BE2C (cell line): ENCODE data around the gene RLBP1.
A peak's percentile ranks its signal among the peaks of the same experiment; 100 is the strongest.
"Not testable (repeated sequence)": the region's sequence is repeated elsewhere in the genome, so short reads cannot be mapped to it uniquely, and the experiment has no call there.

Source experiments
- DNase-seq: peaks from one replicate; pipeline ENCODE4 v3.0.0-alpha.2; 2020
- H3K27me3 ChIP-seq: fragments of 250-450 bp; sonication (Bioruptor Pico); 2 replicates; pipeline ENCODE4 v1.5.1; 2020; ENCODE audit warnings: mild to moderate bottlenecking
- H3K36me3 ChIP-seq: fragments of 250-450 bp; sonication (Bioruptor Pico); 2 replicates; pipeline ENCODE4 v1.5.1; 2020; ENCODE audit warnings: mild to moderate bottlenecking
- H3K4me1 ChIP-seq: fragments of 250-450 bp; sonication (Bioruptor Pico); 2 replicates; pipeline ENCODE4 v1.5.1; 2020
- H3K4me3 ChIP-seq: 2 replicates; pipeline ENCODE4 v1.5.1; 2011; ENCODE audit warnings: low read depth, low read length
- H3K9me3 ChIP-seq: fragments of 250-450 bp; sonication (Bioruptor Pico); 2 replicates; pipeline ENCODE4 v1.5.1; 2020
- CTCF ChIP-seq: IDR thresholded peaks from 2 replicates; pipeline ENCODE4 v1.5.1; 2012; ENCODE audit warnings: mild to moderate bottlenecking, low read depth, low read length

Gene RLBP1

GRCh38 chr15:89243046-89243690 lies 21.8 kb upstream of the RLBP1 start:
- DNase-seq = no peak
- H3K36me3 ChIP-seq = peaks cover 18% of the 10 kb centered on the region
- peaks cover 3% of the 10 kb centered on the region; the same call in 1 of the 2 replicates for H3K27me3 ChIP-seq
- H3K4me3 ChIP-seq = peak overlapping the region; percentile 87
- TF ChIP-seq CTCF = no peak
- H3K4me1 ChIP-seq = no peaks in the 10 kb centered on the region; the same call in 1 of the 2 replicates
- H3K9me3 ChIP-seq = no peaks in the 10 kb centered on the region

GRCh38 chr15:89239883-89240810 lies 18.8 kb upstream of the RLBP1 start:
- H3K36me3 ChIP-seq, H3K4me3 ChIP-seq, H3K9me3 ChIP-seq, H3K4me1 ChIP-seq, DNase-seq, H3K27me3 ChIP-seq: not testable (repeated sequence)

DNA sequence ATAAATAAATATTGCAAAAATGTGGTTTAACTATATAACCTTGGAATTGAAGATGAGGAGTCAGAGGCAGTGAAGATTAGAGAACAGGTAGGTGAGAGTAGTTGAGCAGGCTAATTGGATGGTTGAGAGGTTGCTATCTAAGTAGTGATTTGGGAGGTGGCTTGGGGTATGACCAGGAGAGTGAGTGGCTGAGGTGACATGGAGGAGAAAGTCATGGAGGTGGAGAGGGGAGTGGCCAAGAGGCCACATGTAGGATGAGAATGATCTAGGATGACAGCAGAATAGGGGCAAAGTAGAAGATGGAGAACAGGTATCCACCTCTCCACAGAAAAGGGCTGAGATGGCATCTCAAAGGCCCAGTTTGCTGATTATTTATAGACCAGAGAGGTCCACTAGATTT lies 10.5 kb upstream of the RLBP1 start:
- no peaks in the 10 kb centered on the region for H3K4me1 ChIP-seq
- H3K36me3 ChIP-seq = no peaks in the 10 kb centered on the region
- H3K27me3 ChIP-seq = 0 out of 2 replicates have a peak, but pooled peaks cover 3% of the 10 kb centered on the region
- H3K9me3 ChIP-seq = no peaks in the 10 kb centered on the region
- no peak for DNase-seq
- TF ChIP-seq CTCF = no peak
- no peak overlapping the region for H3K4me3 ChIP-seq

DNA sequence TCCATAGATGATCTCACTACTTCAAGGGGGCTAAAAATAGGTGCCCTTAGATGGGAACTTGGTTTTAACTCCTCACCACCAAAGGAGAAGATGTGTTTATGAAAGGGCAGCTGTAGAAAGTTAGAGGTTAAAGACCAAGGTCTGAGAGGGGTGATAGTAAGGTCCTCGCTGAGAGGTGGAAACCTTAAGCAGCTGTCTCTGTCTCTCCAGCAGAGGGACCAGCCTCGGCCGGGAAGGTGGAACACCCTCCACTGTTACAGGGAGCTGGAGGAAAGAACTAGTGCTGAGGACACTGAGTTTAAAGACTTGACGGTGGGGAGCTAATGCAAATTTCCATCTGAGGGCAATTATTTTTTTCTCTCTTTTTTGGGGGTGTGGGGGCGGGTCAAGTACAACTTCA lies 8.9 kb upstream of the RLBP1 start:
- Histone ChIP-seq H3K9me3 (no peaks in the 10 kb centered on the region), H3K36me3 (no peaks in the 10 kb centered on the region), H3K27me3 (0 out of 2 replicates have a peak, but pooled peaks cover 3% of the 10 kb centered on the region), H3K4me3 (no peak overlapping the region), H3K4me1 (no peaks in the 10 kb centered on the region)
- peak; percentile 22; the same call in 1 of the 2 replicates for TF ChIP-seq CTCF
- DNase-seq = no peak

- no peak for DNase-seq
These were observed 6.0 kb upstream of the RLBP1 start for GRCh38 chr15:89227425-89227824.

More at GRCh38 chr15:89227425-89227824, 6.0 kb upstream of the RLBP1 start:
- H3K9me3 ChIP-seq = no peaks in the 10 kb centered on the region
- H3K36me3 ChIP-seq = no peaks in the 10 kb centered on the region
- no peaks in the 10 kb centered on the region for H3K27me3 ChIP-seq
- no peak for TF ChIP-seq CTCF
- H3K4me1 ChIP-seq = no peaks in the 10 kb centered on the region
- H3K4me3 ChIP-seq = no peak overlapping the region
